OCI-LY3 (cell line): ENCODE measurements around the gene CHST4.
A peak's percentile ranks its signal among the peaks of the same experiment; 100 is the strongest.

ENCODE experiments used
- H2AFZ ChIP-seq: fragments of 200-600, 300-600 bp; shearing (Covaris generic); 2 replicates; pipeline ENCODE4 v1.6.0; 2014; ENCODE audit warnings: antibody characterized with exemption, low read depth, low read length
- H3K27ac ChIP-seq: fragments of 200-600, 300-600 bp; sonication (generic); 2 replicates; pipeline ENCODE4 v1.5.1; 2014; ENCODE audit warnings: mild to moderate bottlenecking, low read length, moderate library complexity, mixed read lengths
- H3K27me3 ChIP-seq: fragments of 200-600, 300-600 bp; sonication (generic); 2 replicates; pipeline ENCODE4 v1.6.1; 2014; ENCODE audit warnings: low read depth, low read length, mixed read lengths
- H3K36me3 ChIP-seq: fragments of 200-600, 300-600 bp; sonication (generic); replicated peaks from 2 replicates; pipeline ENCODE3; 2014; ENCODE audit warnings: low read depth, low read length, mixed read lengths
- H3K4me1 ChIP-seq: fragments of 300-600, 200-600 bp; sonication (generic); 2 replicates; pipeline ENCODE4 v1.6.1; 2014; ENCODE audit warnings: low read length, mixed read lengths
- H3K4me2 ChIP-seq: fragments of 200-600, 300-600 bp; sonication (generic); 2 replicates; pipeline ENCODE4 v1.6.1; 2014; ENCODE audit warnings: low read length, mixed read lengths
- H3K4me3 ChIP-seq: fragments of 300-600, 200-600 bp; sonication (generic); 2 replicates; pipeline ENCODE4 v1.5.1; 2014; ENCODE audit warnings: antibody characterized with exemption, mild to moderate bottlenecking, low read length, moderate library complexity
- H3K79me2 ChIP-seq: fragments of 300-600, 200-600 bp; shearing (Covaris generic); 2 replicates; pipeline ENCODE4 v1.6.1; 2014; ENCODE audit warnings: mild to moderate bottlenecking, low read length, mixed read lengths
- H3K9ac ChIP-seq: fragments of 300-600, 200-600 bp; shearing (Covaris generic); 2 replicates; pipeline ENCODE4 v1.6.0; 2014; ENCODE audit warnings: mild to moderate bottlenecking, low read length, moderate library complexity
- H3K9me3 ChIP-seq: fragments of 200-600, 300-600 bp; shearing (Covaris generic); 2 replicates; pipeline ENCODE4 v1.6.1; 2014; ENCODE audit warnings: low read length, mixed read lengths; ENCODE audit not compliant: insufficient read depth
- H4K20me1 ChIP-seq: fragments of 200-600, 300-600 bp; sonication (generic); 2 replicates; pipeline ENCODE4 v1.6.1; 2016; ENCODE audit warnings: low read length, mixed read lengths; ENCODE audit not compliant: insufficient read depth
- EZH2phosphoT487 ChIP-seq: fragments of 200-600 bp; shearing (Covaris generic); IDR thresholded peaks from 2 replicates; pipeline ENCODE4 v1.6.1; 2018; ENCODE audit warnings: antibody characterized with exemption, mixed run types, low read depth
- TF ChIP-seq, protein P1 (sequence below): fragments of 200-600, 300-600 bp; sonication (generic); IDR thresholded peaks from 2 replicates; pipeline ENCODE4 v1.5.1; 2014; ENCODE audit warnings: antibody characterized with exemption, low read length, low read depth

Gene CHST4

GRCh38 chr16:71564335-71564967 is 38.2 kb downstream of the CHST4 start:
- H3K36me3 ChIP-seq, result no peaks in the 10 kb centered on the region
- H3K4me2 ChIP-seq, result peak overlapping the region; percentile 93
- no peaks in the 10 kb centered on the region for H3K9me3 ChIP-seq
- peak overlapping the region; percentile 87 for H2AFZ ChIP-seq
- no peaks in the 10 kb centered on the region for H4K20me1 ChIP-seq
- no peaks in the 10 kb centered on the region for H3K27me3 ChIP-seq
- no peaks in the 10 kb centered on the region for H3K79me2 ChIP-seq
- H3K27ac ChIP-seq, result peak overlapping the region; percentile 99
- peaks cover 24% of the 10 kb centered on the region for H3K4me1 ChIP-seq
- H3K9ac ChIP-seq, result peak overlapping the region; percentile 83
- H3K4me3 ChIP-seq, result peak overlapping the region; percentile 77
- TF ChIP-seq, protein P1, sequence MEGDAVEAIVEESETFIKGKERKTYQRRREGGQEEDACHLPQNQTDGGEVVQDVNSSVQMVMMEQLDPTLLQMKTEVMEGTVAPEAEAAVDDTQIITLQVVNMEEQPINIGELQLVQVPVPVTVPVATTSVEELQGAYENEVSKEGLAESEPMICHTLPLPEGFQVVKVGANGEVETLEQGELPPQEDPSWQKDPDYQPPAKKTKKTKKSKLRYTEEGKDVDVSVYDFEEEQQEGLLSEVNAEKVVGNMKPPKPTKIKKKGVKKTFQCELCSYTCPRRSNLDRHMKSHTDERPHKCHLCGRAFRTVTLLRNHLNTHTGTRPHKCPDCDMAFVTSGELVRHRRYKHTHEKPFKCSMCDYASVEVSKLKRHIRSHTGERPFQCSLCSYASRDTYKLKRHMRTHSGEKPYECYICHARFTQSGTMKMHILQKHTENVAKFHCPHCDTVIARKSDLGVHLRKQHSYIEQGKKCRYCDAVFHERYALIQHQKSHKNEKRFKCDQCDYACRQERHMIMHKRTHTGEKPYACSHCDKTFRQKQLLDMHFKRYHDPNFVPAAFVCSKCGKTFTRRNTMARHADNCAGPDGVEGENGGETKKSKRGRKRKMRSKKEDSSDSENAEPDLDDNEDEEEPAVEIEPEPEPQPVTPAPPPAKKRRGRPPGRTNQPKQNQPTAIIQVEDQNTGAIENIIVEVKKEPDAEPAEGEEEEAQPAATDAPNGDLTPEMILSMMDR, result no peak
- TF ChIP-seq EZH2phosphoT487, result no peak

DNA sequence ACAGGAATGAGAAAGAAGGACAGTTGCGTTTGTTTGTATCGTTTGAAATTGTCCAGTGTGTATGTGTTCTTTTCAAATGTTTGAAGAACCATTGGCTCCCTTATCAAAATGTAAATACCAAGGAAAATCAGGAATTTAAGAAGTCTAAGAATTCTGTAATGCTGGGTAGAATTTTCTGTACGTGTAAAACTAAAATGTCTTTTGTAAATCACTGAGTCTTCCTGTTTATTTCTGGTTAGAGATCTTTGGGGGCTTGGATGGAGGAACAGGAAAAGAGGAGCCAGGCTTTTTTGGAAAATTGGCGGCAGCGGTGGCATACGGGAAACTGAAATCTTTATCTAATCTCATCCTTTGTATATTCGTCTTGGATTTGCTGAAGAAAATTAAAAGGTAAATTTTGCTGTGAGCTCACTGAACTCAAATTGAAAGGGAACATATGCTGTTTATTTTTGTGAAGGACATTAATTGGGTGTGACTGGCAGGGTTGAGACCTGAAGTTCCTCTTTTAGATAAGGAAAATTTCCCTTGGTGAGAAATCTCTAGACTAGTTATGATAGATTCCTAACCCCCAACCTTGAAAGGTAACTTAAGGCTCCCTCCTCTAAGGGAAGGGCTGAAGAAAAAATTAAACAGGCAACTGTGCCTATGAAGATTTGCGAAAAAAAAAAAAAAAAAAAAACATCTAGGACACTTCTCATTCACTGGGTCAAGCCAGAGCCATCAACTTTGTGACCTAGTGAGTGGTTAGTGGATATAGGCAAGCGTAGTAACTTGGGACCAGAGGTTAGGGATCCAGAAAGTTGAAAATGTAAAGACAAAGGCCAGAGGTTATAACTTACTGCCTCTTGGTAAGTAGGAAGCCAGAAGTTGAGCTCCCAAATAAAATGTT is 39.8 kb downstream of the CHST4 start:
- TF ChIP-seq EZH2phosphoT487, result no peak
- TF ChIP-seq, protein P1, result no peak
- Histone ChIP-seq H3K4me1 (peaks cover 24% of the 10 kb centered on the region), H3K79me2 (no peaks in the 10 kb centered on the region), H2AFZ (peak overlapping the region; percentile 20; the same call in 1 of the 2 replicates), H4K20me1 (no peaks in the 10 kb centered on the region), H3K9me3 (no peaks in the 10 kb centered on the region), H3K36me3 (no peaks in the 10 kb centered on the region), H3K27ac (peak overlapping the region; percentile 99), H3K27me3 (no peaks in the 10 kb centered on the region), H3K4me3 (peak overlapping the region; percentile 77), H3K9ac (peak overlapping the region; percentile 80), H3K4me2 (peak overlapping the region; percentile 93)

GRCh38 chr16:71567931-71568330 is 41.7 kb downstream of the CHST4 start:
- Histone ChIP-seq H3K27ac (no peak overlapping the region), H3K9ac (no peak overlapping the region), H3K27me3 (no peaks in the 10 kb centered on the region), H4K20me1 (no peaks in the 10 kb centered on the region), H2AFZ (no peak overlapping the region), H3K36me3 (no peaks in the 10 kb centered on the region), H3K4me3 (no peak overlapping the region), H3K4me1 (peaks cover 24% of the 10 kb centered on the region), H3K9me3 (no peaks in the 10 kb centered on the region), H3K79me2 (no peaks in the 10 kb centered on the region), H3K4me2 (no peak overlapping the region)
- TF ChIP-seq, protein P1, result no peak
- TF ChIP-seq EZH2phosphoT487, result no peak

- no peaks in the 10 kb centered on the region for H4K20me1 ChIP-seq
- no peaks in the 10 kb centered on the region for H3K9me3 ChIP-seq
- H3K79me2 ChIP-seq, result no peaks in the 10 kb centered on the region
- no peaks in the 10 kb centered on the region for H3K36me3 ChIP-seq
- H3K27me3 ChIP-seq, result no peaks in the 10 kb centered on the region
- TF ChIP-seq EZH2phosphoT487, result no peak
- TF ChIP-seq, protein P1, result no peak
- H3K4me3 ChIP-seq, result no peak overlapping the region
- no peak overlapping the region for H3K4me2 ChIP-seq
- H3K27ac ChIP-seq, result no peak overlapping the region
- no peak overlapping the region for H2AFZ ChIP-seq
- peaks cover 21% of the 10 kb centered on the region for H3K4me1 ChIP-seq
- H3K9ac ChIP-seq, result no peak overlapping the region
These were observed 42.3 kb downstream of the CHST4 start for GRCh38 chr16:71568551-71568950.
